HCT116 (cell line): Measurements from ENCODE around the gene ALOX15. TPM values are rescaled to one million over a fixed set of nuclear protein-coding genes. Genes with fewer than 3 reads are reported as not detected.

Experiments used
- ATAC-seq: fragments of 200-7000 bp; cut with Tn5 transposase; 2 replicates; pipeline ENCODE4 v1.9.1; 2020; ENCODE audit warnings: mild to moderate bottlenecking, moderate library complexity
- BruUV-seq: library from RNA; stranded (reverse); fragments of 400-500 nt; replicated peaks from 2 replicates; lab custom pipeline; 2021; lab: Mats Ljungman, UMichigan
- CTCF ChIA-PET: fragments of 300-600 bp; sonication (Branson Sonifier 250); formaldehyde crosslinking; loops from one replicate; lab custom pipeline; 2021; ENCODE audit warnings: antibody characterized with exemption; lab: Charles Lee
- POLR2A ChIA-PET: fragments of 300-600, 350-600 bp; sonication (Branson Sonifier 250); formaldehyde crosslinking; loops from one replicate; lab custom pipeline; 2021; ENCODE audit warnings: antibody characterized with exemption; lab: Charles Lee
- RAD21 ChIA-PET, 2 experiments: fragments of 300-600 bp; sonication (Branson Sonifier 250); formaldehyde crosslinking; loops; one replicate each; lab custom pipeline; 2023; ENCODE audit warnings: low total read pairs in 2 of 2; ENCODE audit not compliant: uncharacterized antibody in 2 of 2, unreplicated experiment in 2 of 2, low non-redundant PET in 1 of 2; lab: Charles Lee
- DNase-seq: peaks from one replicate; pipeline ENCODE4 v3.0.0-alpha.2; 2010; ENCODE audit warnings: low read depth, low spot score
- H2AFZ ChIP-seq: fragments of 200-600 bp; shearing (Covaris generic), sonication (generic); 2 replicates; pipeline ENCODE4 v1.6.1; 2017; ENCODE audit warnings: low read depth, mixed run types, mixed read lengths, antibody characterized with exemption, low read length; ENCODE audit not compliant: poor library complexity, severe bottlenecking
- H3K27ac ChIP-seq: 2 replicates; pipeline ENCODE4 v1.5.1; 2012; ENCODE audit warnings: low read depth, low read length
- H3K27me3 ChIP-seq: fragments of 200-600 bp; sonication (generic); 2 replicates; pipeline ENCODE4 v1.6.1; 2016; ENCODE audit warnings: mixed run types, low read length, mixed read lengths; ENCODE audit not compliant: insufficient read depth
- H3K36me3 ChIP-seq, 2 experiments: fragments of 200-500 bp in 1 of 2; fragments of 200-600 bp in 1 of 2; sonication (Bioruptor generic) in 1 of 2; sonication (generic) in 1 of 2; 2 replicates each; pipeline versions ENCODE4 v1.5.1 to v1.6.1; 2014 to 2016; ENCODE audit warnings: low read length in 2 of 2, inconsistent platforms in 1 of 2, mixed read lengths in 1 of 2, mixed run types in 1 of 2; ENCODE audit not compliant: insufficient read depth in 2 of 2, control insufficient read depth in 1 of 2
- H3K4me1 ChIP-seq, 2 experiments: fragments of 200-600 bp in 1 of 2; sonication (generic) in 1 of 2; 2 replicates each; pipeline versions ENCODE4 v1.5.1 to v1.6.1; 2012 to 2017; ENCODE audit warnings: low read length in 2 of 2, inconsistent platforms in 1 of 2, mild to moderate bottlenecking in 1 of 2, mixed read lengths in 1 of 2, mixed run types in 1 of 2, moderate library complexity in 1 of 2; ENCODE audit not compliant: insufficient read depth in 2 of 2, control insufficient read depth in 1 of 2
- H3K4me2 ChIP-seq: fragments of 200-600 bp; sonication (generic); 2 replicates; pipeline ENCODE4 v1.6.1; 2017; ENCODE audit warnings: mixed run types, low read length, mixed read lengths
- H3K4me3 ChIP-seq, 2 experiments: fragments of 200-600 bp in 1 of 2; sonication (generic) in 1 of 2; replicated peaks in 1 of 2; 2 replicates each; pipeline ENCODE4 v1.5.1; 2011 to 2016; ENCODE audit warnings: low read length in 2 of 2, control low read depth in 1 of 2, low read depth in 1 of 2, mild to moderate bottlenecking in 1 of 2, mixed read lengths in 1 of 2, mixed run types in 1 of 2
- H3K79me2 ChIP-seq: fragments of 200-600 bp; sonication (generic); 2 replicates; pipeline ENCODE4 v1.6.1; 2017; ENCODE audit warnings: mild to moderate bottlenecking, mixed run types, low read length, moderate library complexity, mixed read lengths; ENCODE audit not compliant: insufficient read depth
- H3K9ac ChIP-seq: fragments of 200-600 bp; sonication (generic); 2 replicates; pipeline ENCODE4 v1.6.1; 2016; ENCODE audit warnings: low read length, mixed read lengths
- H3K9me2 ChIP-seq: fragments of 200-600 bp; sonication (generic), shearing (Covaris generic); 2 replicates; pipeline ENCODE4 v1.6.1; 2017; ENCODE audit warnings: mixed run types, mild to moderate bottlenecking, moderate library complexity; ENCODE audit not compliant: insufficient read depth
- H3K9me3 ChIP-seq, 2 experiments: fragments of 200-500 bp in 1 of 2; fragments of 200-600 bp in 1 of 2; sonication (Bioruptor generic) in 1 of 2; sonication (generic) in 1 of 2; 2 replicates each; pipeline ENCODE4 v1.6.1; 2014 to 2017; ENCODE audit warnings: low read length in 2 of 2, mixed read lengths in 2 of 2, inconsistent platforms in 1 of 2, low read depth in 1 of 2, mild to moderate bottlenecking in 1 of 2, mixed run types in 1 of 2, moderate library complexity in 1 of 2; ENCODE audit not compliant: control insufficient read depth in 1 of 2, insufficient read depth in 1 of 2
- H4K20me1 ChIP-seq: fragments of 200-600 bp; sonication (generic), shearing (Covaris generic); 2 replicates; pipeline ENCODE4 v1.6.1; 2017; ENCODE audit warnings: mixed run types, mild to moderate bottlenecking, moderate library complexity; ENCODE audit not compliant: insufficient read depth
- EGR1 ChIP-seq: IDR thresholded peaks from 2 replicates; pipeline ENCODE4 v1.6.1; 2012; ENCODE audit warnings: low read depth
- EZH2phosphoT487 ChIP-seq: fragments of 200-600 bp; IDR thresholded peaks from 2 replicates; pipeline ENCODE4 v1.6.1; 2018; ENCODE audit warnings: antibody characterized with exemption, borderline replicate concordance
- ZFX ChIP-seq: fragments of 450-650 bp; IDR thresholded peaks from 2 replicates; pipeline ENCODE4 v1.6.1; 2017
- ZNF274 ChIP-seq: fragments of 200-500 bp; sonication (Bioruptor generic); IDR thresholded peaks from 2 replicates; pipeline ENCODE4 v1.6.1; 2014; ENCODE audit warnings: mild to moderate bottlenecking, low read depth, low read length, inconsistent platforms
- intact Hi-C: fragments of 100-400 bp; cut with micrococcal nuclease; formaldehyde crosslinking; loops from 2 replicates; pipeline ENCODE4 v1.10.0; 2022
- total RNA-seq: library from RNA; stranded (reverse); gene quantifications from one replicate; pipeline ENCODE4 v1.2.1, GENCODE V29; 2021; ENCODE audit not compliant: unreplicated experiment
- TF ChIP-seq, protein P1 (sequence below): IDR thresholded peaks from 2 replicates; pipeline ENCODE4 v1.6.1; 2011; ENCODE audit warnings: mild to moderate bottlenecking, low read length, moderate library complexity; ENCODE audit not compliant: insufficient replicate concordance; ENCODE audit errors: extremely low read depth
- TF ChIP-seq, protein P2 (sequence below), 3 experiments: fragments of 200-600 bp in 1 of 3; sonication (generic) in 1 of 3; IDR thresholded peaks in 2 of 3; conservative IDR thresholded peaks in 1 of 3; 2 replicates each; pipeline ENCODE4 v1.5.1; 2012 to 2017; ENCODE audit warnings: low read depth in 2 of 3, low read length in 2 of 3, antibody characterized with exemption in 1 of 3, borderline replicate concordance in 1 of 3, control low read depth in 1 of 3, mild to moderate bottlenecking in 1 of 3, mixed read lengths in 1 of 3, mixed run types in 1 of 3, moderate library complexity in 1 of 3; ENCODE audit not compliant: insufficient read depth in 1 of 3

The ALOX15 gene
- total RNA-seq, 1 experiment from 2014 or later: 0.57 TPM

DNA sequence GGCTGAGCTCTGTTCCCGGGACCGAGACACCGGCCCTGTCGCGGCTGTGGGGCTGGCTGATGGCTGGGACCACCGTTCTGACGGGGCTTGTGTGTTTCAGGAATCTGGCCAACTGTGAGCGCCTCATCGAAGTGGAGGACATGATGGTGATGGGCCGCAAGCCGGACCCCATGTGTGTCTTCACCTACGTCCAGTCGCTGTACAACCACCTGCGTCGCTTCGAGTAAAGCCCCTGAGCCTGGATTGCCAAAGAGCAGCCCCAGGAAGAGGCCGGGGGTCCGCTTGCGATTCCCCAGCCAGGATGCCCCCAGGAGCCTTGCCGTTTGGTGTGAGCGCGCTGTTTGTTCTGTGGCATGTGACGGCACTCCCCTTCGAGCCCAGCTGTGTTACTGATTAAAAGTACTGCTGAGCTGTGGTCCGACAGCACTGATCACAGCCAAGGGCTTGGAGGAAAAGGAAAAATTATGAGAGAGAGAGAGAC lies 34.2 kb downstream of the ALOX15 start:
- Histone ChIP-seq H2AFZ (no peak overlapping the region), H3K36me3 (no peaks in the 10 kb centered on the region), H3K9me2 (no peaks in the 10 kb centered on the region), H3K79me2 (no peaks in the 10 kb centered on the region), H3K4me1 (no peaks in the 10 kb centered on the region; a peak in 1 of 4 replicates), H3K9me3 (no peaks in the 10 kb centered on the region), H3K27me3 (no peaks in the 10 kb centered on the region), H3K4me2 (no peak overlapping the region), H3K4me3 (no peak overlapping the region), H4K20me1 (no peaks in the 10 kb centered on the region), H3K9ac (no peak overlapping the region), H3K27ac (no peak overlapping the region)
- no peak for DNase-seq
- no peak for ATAC-seq
- CTCF ChIA-PET: interaction anchor here (1.2 kb wide), 1 partner anchor 40 kb away, joined by 4 read pairs; no protein-coding TSS in a partner anchor
- no TSS peak for BruUV-seq
- POLR2A ChIA-PET: no interaction called here
- intact Hi-C loops: no loop called here
- RAD21 ChIA-PET: no interaction called here
- no peak for TF ChIP-seq EZH2phosphoT487
- TF ChIP-seq ZNF274: no peak
- no peak for TF ChIP-seq ZFX
- TF ChIP-seq, protein P1, sequence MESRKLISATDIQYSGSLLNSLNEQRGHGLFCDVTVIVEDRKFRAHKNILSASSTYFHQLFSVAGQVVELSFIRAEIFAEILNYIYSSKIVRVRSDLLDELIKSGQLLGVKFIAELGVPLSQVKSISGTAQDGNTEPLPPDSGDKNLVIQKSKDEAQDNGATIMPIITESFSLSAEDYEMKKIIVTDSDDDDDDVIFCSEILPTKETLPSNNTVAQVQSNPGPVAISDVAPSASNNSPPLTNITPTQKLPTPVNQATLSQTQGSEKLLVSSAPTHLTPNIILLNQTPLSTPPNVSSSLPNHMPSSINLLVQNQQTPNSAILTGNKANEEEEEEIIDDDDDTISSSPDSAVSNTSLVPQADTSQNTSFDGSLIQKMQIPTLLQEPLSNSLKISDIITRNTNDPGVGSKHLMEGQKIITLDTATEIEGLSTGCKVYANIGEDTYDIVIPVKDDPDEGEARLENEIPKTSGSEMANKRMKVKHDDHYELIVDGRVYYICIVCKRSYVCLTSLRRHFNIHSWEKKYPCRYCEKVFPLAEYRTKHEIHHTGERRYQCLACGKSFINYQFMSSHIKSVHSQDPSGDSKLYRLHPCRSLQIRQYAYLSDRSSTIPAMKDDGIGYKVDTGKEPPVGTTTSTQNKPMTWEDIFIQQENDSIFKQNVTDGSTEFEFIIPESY: no peak
- no peak for TF ChIP-seq EGR1
- TF ChIP-seq, protein P2, sequence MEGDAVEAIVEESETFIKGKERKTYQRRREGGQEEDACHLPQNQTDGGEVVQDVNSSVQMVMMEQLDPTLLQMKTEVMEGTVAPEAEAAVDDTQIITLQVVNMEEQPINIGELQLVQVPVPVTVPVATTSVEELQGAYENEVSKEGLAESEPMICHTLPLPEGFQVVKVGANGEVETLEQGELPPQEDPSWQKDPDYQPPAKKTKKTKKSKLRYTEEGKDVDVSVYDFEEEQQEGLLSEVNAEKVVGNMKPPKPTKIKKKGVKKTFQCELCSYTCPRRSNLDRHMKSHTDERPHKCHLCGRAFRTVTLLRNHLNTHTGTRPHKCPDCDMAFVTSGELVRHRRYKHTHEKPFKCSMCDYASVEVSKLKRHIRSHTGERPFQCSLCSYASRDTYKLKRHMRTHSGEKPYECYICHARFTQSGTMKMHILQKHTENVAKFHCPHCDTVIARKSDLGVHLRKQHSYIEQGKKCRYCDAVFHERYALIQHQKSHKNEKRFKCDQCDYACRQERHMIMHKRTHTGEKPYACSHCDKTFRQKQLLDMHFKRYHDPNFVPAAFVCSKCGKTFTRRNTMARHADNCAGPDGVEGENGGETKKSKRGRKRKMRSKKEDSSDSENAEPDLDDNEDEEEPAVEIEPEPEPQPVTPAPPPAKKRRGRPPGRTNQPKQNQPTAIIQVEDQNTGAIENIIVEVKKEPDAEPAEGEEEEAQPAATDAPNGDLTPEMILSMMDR (IDR thresholded peaks at IDR 0.05 in 2 of 3, conservative IDR thresholded peaks at IDR 0.05 in 1 of 3; ENCODE audit: borderline replicate concordance in 1 of 3, insufficient read depth in 1 of 3, low read depth in 2 of 3, low read length in 2 of 3): no peak
